WTC11 (cell line): ENCODE measurements around the gene SLC43A3.

Experiments used
- CTCF ChIP-seq: fragments of 200-600 bp; IDR thresholded peaks from 2 replicates; pipeline ENCODE4 v1.8.0; 2022; ENCODE audit warnings: antibody characterized with exemption
- KAT7 ChIP-seq: sonication (generic); formaldehyde crosslinking; IDR thresholded peaks from 2 replicates; pipeline ENCODE4 v1.8.1; 2023; ENCODE audit warnings: missing genetic modification reagents, mild to moderate bottlenecking, borderline replicate concordance
- NR2C2 ChIP-seq: sonication (generic); formaldehyde crosslinking; IDR thresholded peaks from 2 replicates; pipeline ENCODE4 v1.8.0; 2022; ENCODE audit warnings: mild to moderate bottlenecking, missing genetic modification reagents

DNA sequence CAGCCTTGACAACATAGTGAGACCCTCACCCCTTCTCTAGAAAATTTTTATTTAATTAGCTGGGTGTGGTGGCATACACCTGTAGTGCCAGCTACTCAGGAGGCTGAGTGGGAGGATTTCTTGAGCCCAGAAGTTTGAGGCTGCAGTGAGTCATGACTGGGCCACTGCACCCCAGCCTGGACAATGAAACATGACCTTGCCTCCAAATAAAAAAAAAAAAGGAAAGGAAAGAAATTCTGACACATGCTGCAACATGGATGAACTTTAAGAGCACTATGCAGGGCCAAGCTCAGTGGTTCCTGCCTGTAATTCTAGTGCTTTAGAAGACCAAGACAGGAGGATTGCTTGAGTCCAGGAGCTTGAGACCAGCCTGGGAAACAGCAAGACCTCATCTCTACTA is 8.8 kb downstream of the SLC43A3 start:
- TF ChIP-seq NR2C2 (no peak), KAT7 (CRISPR knock-in tag) (no peak), CTCF (no peak)
